Measurements from ENCODE around the gene SEL1L2.

GRCh38 chr20:13839421-13840092 lies 150.9 kb downstream of the SEL1L2 start:
- TF ChIP-seq POLR2AphosphoS5 (IDR thresholded peaks at IDR 0.05) (no peak), CTCF (IDR thresholded peaks at IDR 0.05) (no peak), POLR2A (IDR thresholded peaks at IDR 0.05) (no peak)
